AG04449 (cell line): ENCODE measurements around the gene TAGLN2.

Source experiments
- CTCF ChIA-PET: fragments of 350-600 bp; formaldehyde crosslinking; extraction: SDS; loops from one replicate; lab custom pipeline; 2021; ENCODE audit warnings: antibody characterized with exemption; lab: Yijun Ruan, JAX
- POLR2A ChIA-PET: fragments of 400-600, 350-600 bp; formaldehyde crosslinking; extraction: SDS; loops from one replicate; lab custom pipeline; 2020; ENCODE audit warnings: antibody characterized with exemption, inconsistent platforms; lab: Yijun Ruan, JAX
- DNase-seq: peaks from one replicate; pipeline ENCODE4 v3.0.0-alpha.2; 2010; ENCODE audit warnings: low read depth, low spot score
- H3K4me3 ChIP-seq: 2 replicates; pipeline ENCODE4 v1.5.1; 2011; ENCODE audit warnings: low read depth, mild to moderate bottlenecking, control low read depth, low read length
- CTCF ChIP-seq: IDR thresholded peaks from one replicate; pipeline ENCODE4 v1.5.1; 2011; ENCODE audit warnings: mild to moderate bottlenecking, moderate library complexity, low read length, control low read depth, inconsistent platforms; ENCODE audit not compliant: insufficient read depth; ENCODE audit errors: missing control alignments

The TAGLN2 gene

DNA sequence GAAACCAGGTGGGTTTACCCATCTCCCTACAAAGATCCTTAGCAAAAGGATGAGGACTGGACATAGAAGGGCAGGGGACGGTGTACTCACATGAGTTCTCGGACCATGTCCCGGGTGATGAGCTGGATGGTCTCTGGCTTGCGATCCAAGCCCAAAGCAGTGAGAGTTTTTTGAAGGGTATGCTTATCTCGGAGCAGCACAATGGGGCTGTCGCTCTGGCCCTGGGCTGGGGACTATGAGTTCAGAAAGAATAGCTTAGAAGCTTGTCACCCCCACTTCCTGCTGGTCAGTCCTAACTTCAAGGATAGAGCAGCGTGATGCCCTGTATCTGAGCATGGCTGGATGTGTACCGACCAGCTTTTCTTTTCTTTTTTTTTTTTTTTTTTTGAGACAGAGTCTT, 34.9 kb downstream of the TAGLN2 start:
- ChIA-PET CTCF (interaction anchor here (0.7 to 15.3 kb wide), 38 partner anchors 10 to 757 kb away, joined by 3 to 1007 read pairs (median 9); partner anchors contain the start of genes CFAP45, DUSP23, FCRL6 and SLAMF8), POLR2A (interaction anchor here (0.7 to 2.0 kb wide), 5 partner anchors 33 to 91 kb away, joined by 3 to 8 read pairs (median 6); partner anchors contain the start of gene TAGLN2)
- no peak for TF ChIP-seq CTCF
- no peak for DNase-seq
- H3K4me3 ChIP-seq, result no peak overlapping the region

- DNase-seq, result peak; percentile 80
- no peak overlapping the region for H3K4me3 ChIP-seq
- POLR2A ChIA-PET, result interaction anchor here (0.7 to 2.0 kb wide), 7 partner anchors 9 to 89 kb away, joined by 3 to 8 read pairs (median 5); partner anchors contain the start of gene TAGLN2
- TF ChIP-seq CTCF, result no peak
- CTCF ChIA-PET, result interaction anchor here (0.7 to 15.3 kb wide), 22 partner anchors 9 to 757 kb away, joined by 3 to 1007 read pairs (median 28); partner anchors contain the start of genes DUSP23, FCRL6, SLAMF8 and TAGLN2
Measured at GRCh38 chr1:159889821-159890252, 35.5 kb downstream of the TAGLN2 start.

DNA sequence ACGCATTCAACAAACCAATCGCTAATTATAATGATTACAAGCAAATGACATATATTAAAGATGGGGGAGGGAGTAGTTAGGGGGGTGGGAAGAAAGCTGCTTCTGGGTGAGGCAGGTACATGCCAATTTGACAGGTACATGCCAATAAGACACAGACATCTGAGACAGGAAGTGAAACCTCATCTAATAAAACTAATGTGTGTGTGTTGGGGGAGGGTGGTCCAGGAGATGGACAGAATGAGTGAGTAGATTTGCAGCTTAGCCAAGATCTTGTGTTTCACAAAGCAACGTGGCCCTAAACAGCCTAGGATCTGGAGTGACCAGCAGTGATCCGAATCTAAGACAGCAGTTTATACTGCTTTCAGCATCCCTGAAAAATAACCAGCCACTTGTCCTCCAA, 36.1 kb downstream of the TAGLN2 start:
- H3K4me3 ChIP-seq, result no peak overlapping the region
- no peak for TF ChIP-seq CTCF
- CTCF ChIA-PET, result interaction anchor here (0.6 to 15.3 kb wide), 16 partner anchors 9 to 756 kb away, joined by 3 to 1007 read pairs (median 52); partner anchors contain the start of genes DUSP23, FCRL6 and SLAMF8
- DNase-seq, result no peak
- POLR2A ChIA-PET, result interaction anchor here (0.7 to 2.0 kb wide), 7 partner anchors 8 to 88 kb away, joined by 3 to 8 read pairs (median 5); partner anchors contain the start of gene TAGLN2

- H3K4me3 ChIP-seq, result no peak overlapping the region
- DNase-seq, result no peak
- CTCF ChIA-PET, result interaction anchor here (1.5 to 15.3 kb wide), 3 partner anchors 59 to 123 kb away, joined by 6 to 1007 read pairs (median 207); partner anchors contain the start of genes FCRL6 and SLAMF8
- no peak for TF ChIP-seq CTCF
- POLR2A ChIA-PET, result no interaction called here
Measured at GRCh38 chr1:159884296-159884695, 41.0 kb downstream of the TAGLN2 start.

DNA sequence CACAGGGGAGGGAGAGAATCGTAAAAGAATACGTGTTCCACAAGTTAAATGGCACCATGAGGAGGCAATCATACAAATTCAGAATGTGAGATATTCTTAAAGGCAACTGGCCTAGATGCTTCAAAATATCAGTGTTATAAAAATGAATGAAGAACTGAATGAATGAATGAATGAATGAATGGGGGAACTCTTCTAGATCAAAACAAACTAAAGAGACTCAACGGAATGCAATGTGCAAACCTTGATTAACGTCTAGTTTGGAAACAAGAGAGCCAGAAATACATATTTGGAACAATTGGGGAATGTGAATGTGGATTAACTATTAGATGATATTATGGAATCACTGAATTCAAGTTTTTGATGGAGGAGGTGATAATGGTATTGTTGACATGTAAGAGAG, 42.2 kb downstream of the TAGLN2 start:
- TF ChIP-seq CTCF, result no peak
- H3K4me3 ChIP-seq, result no peak overlapping the region
- ChIA-PET CTCF (interaction anchor here (3.4 to 5.7 kb wide), 3 partner anchors 7 to 85 kb away, joined by 10 to 89 read pairs (median 58); no protein-coding TSS in a partner anchor), POLR2A (no interaction called here)
- DNase-seq, result no peak

GRCh38 chr1:159882527-159882862, 42.8 kb downstream of the TAGLN2 start:
- DNase-seq, result no peak
- H3K4me3 ChIP-seq, result no peak overlapping the region

More at GRCh38 chr1:159882527-159882862, 42.8 kb downstream of the TAGLN2 start:
- POLR2A ChIA-PET, result interaction anchor here (0.7 kb wide), 1 partner anchor 83 kb away, joined by 3 read pairs; no protein-coding TSS in a partner anchor
- CTCF ChIA-PET, result interaction anchor here (0.9 to 5.7 kb wide), 4 partner anchors 8 to 102 kb away, joined by 4 to 89 read pairs (median 34); partner anchors contain the start of gene DUSP23
- TF ChIP-seq CTCF, result no peak
